GOT3 (cell line): ENCODE data around the gene CCDC183.
A peak's percentile ranks its signal among the peaks of the same experiment; 100 is the strongest.
"Not testable (repeated sequence)": the region's sequence is repeated elsewhere in the genome, so short reads cannot be mapped to it uniquely, and the experiment has no call there.

ENCODE experiments used
- DNase-seq: peaks from one replicate; lab custom pipeline; 2025; ENCODE audit warnings: mixed read lengths; lab: John Stamatoyannopoulos, UW

The CCDC183 gene

DNA sequence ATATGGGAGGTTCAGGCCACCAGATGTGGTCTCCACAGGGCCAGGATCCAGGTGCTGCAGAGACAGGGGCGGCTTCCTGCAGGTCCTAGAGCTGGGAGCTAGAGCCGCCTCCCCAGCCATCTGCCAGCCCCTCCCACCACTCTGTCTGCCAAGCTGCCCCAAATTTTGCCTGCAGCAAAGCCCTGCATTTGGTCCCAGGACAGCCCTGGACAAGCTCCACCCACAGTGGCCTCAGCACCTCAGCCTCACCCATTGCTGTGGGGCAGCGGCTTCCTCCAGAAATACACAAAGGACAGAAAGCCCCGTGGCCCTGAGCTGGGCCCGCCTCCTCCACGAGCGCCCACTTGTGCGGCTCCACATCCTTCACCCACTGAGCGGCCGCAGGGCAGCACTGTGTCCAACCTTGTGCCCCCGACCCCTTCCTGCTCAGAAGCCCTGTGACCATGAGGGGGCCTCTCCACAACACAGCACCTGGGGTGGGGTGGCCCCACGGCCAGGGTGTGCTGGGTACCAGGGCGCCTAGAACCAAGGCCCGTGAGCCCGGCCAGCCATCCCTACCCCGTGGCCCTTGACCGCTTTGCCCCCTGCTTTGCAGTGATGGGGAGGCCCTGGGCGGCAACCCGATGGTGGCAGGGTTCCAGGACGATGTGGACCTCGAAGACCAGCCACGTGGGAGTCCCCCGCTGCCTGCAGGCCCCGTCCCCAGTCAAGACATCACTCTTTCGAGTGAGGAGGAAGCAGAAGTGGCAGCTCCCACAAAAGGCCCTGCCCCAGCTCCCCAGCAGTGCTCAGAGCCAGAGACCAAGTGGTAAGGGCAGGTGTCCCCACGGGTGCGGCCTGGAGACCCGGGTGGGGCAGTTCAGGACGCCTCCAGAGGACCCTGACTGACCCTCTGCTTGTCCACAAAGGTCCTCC, 42.4 kb downstream of the CCDC183 start:
- no peak for DNase-seq

- no peak for DNase-seq
Observed at GRCh38 chr9:136839229-136840139, 43.3 kb downstream of the CCDC183 start.

DNA sequence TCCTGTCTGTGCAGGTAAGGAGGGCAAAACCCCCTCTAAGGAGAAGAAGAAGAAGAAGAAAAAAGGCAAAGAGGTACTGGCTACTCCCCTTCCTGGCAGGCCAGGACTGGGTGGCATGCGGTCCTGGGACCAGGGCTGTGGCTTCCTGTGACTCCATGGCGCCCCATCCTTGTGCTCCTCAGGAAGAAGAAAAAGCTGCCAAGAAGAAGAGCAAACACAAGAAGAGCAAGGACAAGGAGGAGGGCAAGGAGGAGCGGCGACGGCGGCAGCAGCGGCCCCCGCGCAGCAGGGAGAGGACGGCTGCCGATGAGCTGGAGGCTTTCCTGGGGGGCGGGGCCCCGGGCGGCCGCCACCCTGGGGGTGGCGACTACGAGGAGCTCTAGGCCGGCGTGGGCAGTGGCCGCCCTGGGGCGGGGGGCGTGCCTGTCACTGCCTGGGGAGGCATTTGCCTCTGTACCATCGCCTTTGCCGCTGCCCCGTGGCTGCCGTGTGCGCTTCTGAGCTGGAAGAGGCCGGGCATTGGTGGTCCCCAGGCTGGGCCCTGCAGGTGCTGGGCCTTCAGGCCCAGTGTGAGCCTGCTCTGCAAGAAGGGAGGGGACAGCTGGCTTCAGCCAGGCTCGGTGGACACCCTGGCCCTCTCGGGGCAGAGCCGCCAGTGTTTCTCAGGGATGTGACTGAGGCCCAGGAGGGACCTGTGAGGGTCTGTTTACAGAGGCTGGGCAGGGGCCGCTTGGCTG, 44.2 kb downstream of the CCDC183 start:
- DNase-seq: no peak

GRCh38 chr9:136840877-136841645, 44.9 kb downstream of the CCDC183 start:
- DNase-seq: no peak

- not testable (repeated sequence) for DNase-seq
Observed at GRCh38 chr9:136841646-136842379, 45.7 kb downstream of the CCDC183 start.

DNA sequence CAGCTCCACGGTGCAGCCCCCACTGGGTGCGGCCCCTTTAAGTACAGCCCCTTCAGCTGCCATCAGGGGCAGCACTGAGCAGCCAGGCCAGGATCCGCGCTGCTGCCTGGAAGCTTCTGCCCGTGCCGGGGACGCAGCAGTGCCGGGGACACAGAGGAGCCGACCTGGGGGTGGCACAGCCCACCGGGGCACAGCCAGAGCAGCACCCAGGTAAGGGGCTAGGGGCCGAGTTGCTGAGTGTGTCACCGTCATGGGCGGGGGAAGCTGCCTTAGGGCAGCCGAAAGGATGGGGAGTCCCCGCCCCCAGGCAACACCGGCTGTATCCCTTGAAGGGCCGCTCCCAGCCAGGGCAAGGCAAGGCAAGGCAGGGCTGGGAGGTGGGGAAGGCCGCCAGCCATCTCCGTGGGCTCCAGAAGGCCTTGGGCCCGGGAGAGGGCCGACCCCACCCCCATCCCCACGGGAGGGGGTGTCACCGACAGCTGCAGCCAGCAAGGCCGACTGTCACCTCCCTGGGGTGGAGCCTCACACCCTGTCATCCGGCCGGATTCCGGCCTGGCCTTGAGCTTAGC, 46.3 kb downstream of the CCDC183 start, which contains the start of gene AJM1:
Gene AJM1, plus strand, starts transcription at position 99 of the 569 bp plus-strand sequence. CDS start 1,937 bp downstream, outside the sequence.
- DNase-seq: peak; percentile 66

GRCh38 chr9:136843159-136843800, 47.1 kb downstream of the CCDC183 start:
- DNase-seq: not testable (repeated sequence)

GRCh38 chr9:136843801-136844740, 47.9 kb downstream of the CCDC183 start:
- DNase-seq: not testable (repeated sequence)

DNA sequence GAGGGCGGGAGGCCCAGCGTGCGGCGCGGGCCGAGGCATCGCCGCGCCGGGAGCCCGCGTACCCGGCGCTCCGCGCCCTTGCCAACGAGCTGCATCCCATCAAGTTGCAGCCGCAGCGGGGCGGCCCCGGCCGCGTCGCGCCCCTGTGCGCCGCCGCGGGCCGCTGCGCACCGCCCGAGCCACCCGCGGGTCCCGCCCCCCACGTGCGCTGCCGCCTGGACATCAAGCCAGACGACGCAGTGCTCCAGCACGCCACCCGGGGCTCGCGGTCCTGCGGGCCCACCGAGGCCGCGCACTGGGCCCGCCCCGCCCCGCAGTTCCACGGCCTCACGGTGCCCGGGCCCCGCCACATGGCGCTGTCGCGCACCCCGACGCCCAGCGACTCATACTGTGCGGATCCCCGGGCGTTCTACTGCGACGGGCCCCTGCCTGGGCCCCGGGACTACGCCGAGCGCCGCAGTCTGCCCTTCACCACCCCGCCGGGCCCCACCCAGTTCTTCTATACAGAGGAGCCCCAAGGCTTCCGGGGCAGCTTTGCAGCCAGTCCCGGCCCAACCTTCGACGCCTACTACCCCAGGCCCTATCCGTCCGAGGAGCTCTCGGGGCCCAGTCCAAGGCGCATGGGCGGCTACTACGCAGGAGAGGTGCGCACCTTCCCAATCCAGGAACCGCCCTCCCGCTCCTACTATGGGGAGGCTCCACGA, 48.8 kb downstream of the CCDC183 start:
- DNase-seq: no peak

DNA sequence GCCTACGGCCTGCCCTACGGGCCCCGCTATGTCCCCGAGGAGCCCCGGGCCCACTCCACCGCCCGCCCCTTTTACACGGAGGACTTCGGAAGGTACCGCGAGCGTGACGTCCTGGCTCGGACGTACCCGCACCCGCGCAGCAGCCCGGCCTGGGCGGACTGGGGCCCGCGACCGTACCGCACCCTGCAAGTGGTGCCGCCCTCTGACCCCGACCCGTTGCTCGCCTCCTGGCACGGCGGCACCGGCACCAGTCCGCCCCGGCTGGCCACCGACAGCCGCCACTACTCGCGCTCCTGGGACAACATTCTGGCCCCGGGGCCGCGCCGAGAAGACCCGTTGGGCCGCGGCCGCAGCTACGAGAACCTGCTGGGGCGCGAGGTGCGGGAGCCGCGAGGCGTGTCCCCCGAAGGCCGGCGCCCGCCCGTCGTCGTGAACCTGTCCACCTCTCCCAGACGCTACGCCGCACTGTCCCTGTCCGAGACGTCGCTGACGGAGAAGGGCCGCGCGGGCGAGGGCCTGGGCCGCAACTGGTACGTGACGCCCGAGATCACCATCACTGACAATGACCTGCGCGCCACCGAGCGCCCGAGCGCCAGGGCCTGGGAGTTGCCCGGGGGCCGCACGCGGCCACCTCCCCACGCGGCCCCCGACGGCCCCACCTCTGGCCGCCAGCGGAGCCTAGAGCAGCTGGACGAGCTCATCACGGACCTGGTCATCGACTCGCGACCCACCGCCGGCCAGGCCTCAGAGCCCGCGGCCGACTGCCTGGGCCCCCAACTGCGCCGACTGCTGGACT, 49.5 kb downstream of the CCDC183 start:
- no peak for DNase-seq

DNA sequence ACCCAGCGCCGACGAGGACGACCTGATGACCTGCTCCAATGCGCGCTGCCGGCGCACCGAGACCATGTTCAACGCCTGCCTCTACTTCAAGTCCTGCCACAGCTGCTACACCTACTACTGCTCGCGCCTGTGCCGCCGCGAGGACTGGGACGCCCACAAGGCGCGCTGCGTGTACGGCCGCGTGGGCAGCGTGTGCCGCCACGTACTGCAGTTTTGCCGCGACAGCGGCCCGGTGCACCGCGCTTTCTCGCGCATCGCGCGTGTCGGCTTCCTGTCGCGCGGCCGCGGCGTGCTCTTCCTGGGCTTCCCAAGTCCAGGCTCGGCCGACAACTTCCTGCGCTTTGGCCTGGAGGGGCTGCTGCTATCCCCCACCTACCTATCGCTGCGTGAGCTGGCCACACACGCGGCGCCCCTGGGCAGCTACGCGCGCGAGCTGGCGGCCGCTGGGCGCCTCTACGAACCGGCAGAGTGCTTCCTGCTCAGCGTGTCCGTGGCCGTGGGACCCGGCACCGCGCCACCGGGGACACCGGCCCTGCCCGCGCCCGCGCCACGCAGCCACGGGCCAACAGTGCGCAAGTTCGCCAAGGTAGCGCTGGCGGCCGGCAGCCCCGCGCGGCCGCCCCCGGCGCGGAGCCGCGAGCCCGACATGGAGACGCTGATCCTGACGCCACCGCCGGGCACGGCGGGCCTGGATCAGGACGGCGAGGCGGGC, 50.4 kb downstream of the CCDC183 start:
- no peak for DNase-seq

DNA sequence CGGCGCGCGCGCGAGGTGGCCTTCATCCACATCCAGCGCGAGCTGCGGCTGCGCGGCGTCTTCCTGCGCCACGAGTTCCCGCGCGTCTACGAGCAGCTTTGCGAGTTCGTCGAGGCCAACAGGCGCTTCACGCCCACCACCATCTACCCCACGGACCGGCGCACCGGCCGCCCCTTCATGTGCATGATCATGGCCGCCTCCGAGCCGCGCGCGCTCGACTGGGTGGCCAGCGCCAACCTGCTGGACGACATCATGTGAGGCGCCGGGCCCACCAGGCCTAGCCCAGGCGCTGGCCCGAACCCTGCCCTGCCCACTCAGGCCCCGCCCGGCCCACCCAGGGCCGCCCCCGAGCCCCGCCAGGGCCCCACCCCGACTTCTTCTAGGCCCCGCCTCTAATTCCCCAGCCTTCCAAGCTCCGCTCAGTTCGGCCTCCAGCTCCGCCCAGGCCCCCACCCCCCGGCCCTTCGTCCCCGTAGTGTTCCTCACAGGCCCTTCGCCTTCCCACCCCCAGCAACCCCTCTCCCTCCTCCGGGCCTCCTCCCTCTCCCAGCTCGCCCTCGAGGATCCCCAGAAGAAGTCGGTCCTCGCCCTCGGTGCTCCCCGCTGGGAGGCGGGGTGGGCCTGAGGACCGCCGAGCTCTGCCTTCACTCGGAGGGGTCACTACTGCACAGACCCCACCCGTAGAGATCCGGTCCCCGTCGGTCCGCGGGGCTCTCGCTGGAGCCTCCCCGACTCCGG, 51.1 kb downstream of the CCDC183 start:
- DNase-seq: no peak

DNA sequence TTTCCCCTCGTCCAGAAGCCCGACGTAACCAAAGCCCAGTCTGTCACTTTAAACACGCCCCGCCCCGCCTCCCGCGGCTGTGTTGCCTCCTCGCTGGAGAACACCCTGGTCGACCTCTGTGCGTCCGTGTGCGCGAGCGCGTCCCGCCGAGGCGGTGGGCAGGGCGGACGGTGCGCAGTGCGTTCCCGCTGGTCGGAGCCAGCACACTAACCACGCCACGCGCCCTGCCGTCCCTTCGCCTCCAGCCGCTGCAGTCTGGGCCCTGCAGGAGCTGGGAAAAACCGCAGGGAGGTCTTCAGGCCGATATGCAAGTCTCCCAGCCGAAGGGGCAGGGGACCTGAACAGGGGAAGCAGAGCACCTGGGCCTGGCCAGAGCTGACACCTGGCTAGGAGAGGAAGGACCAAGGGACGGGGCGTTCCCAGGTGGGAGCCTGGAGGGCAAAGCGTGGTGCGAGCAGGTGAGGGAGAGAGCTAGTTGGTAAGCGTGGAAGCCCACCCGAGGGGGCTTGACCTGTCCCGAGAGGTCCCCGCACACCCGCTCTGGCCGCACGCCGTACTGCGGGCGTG, 51.8 kb downstream of the CCDC183 start:
- DNase-seq: peak; percentile 50

GRCh38 chr9:136848393-136849037, 52.4 kb downstream of the CCDC183 start:
- no peak for DNase-seq
